OCI-LY1 (cell line): ENCODE measurements around the gene RNF150.
"Not testable (repeated sequence)": the region's sequence is repeated elsewhere in the genome, so short reads cannot be mapped to it uniquely, and the experiment has no call there.

Source experiments
- H2AFZ ChIP-seq: fragments of 200-600 bp; sonication (generic), shearing (Covaris generic); 2 replicates; pipeline ENCODE4 v1.6.0; 2014; ENCODE audit warnings: antibody characterized with exemption, mild to moderate bottlenecking, low read length
- H3F3A ChIP-seq: fragments of 200-600 bp; sonication (generic), shearing (Covaris generic); 2 replicates; pipeline ENCODE4 v1.6.0; 2014; ENCODE audit warnings: mild to moderate bottlenecking, antibody characterized with exemption, low read length, moderate library complexity; ENCODE audit not compliant: insufficient read depth
- H3K27ac ChIP-seq: fragments of 200-600 bp; sonication (generic); 2 replicates; pipeline ENCODE4 v1.5.1; 2014; ENCODE audit warnings: low read length, mixed run types, mild to moderate bottlenecking, low read depth; ENCODE audit not compliant: poor library complexity, severe bottlenecking
- H3K27me3 ChIP-seq: fragments of 200-600 bp; sonication (generic); 2 replicates; pipeline ENCODE4 v1.6.0; 2014; ENCODE audit warnings: antibody characterized with exemption, mild to moderate bottlenecking, low read length, moderate library complexity; ENCODE audit not compliant: insufficient read depth
- H3K36me3 ChIP-seq: fragments of 200-600 bp; sonication (generic); 2 replicates; pipeline ENCODE4 v1.6.1; 2014; ENCODE audit warnings: mild to moderate bottlenecking, antibody characterized with exemption, low read length, moderate library complexity, mixed read lengths; ENCODE audit not compliant: insufficient read depth
- H3K4me1 ChIP-seq: fragments of 200-600 bp; sonication (generic); 2 replicates; pipeline ENCODE4 v1.5.1; 2014; ENCODE audit warnings: mild to moderate bottlenecking, low read length, moderate library complexity; ENCODE audit not compliant: insufficient read depth, severe bottlenecking
- H3K4me2 ChIP-seq: fragments of 200-600 bp; sonication (generic), shearing (Covaris generic); 2 replicates; pipeline ENCODE4 v1.6.1; 2014; ENCODE audit warnings: low read length
- H3K4me3 ChIP-seq: fragments of 200-600 bp; sonication (generic); 2 replicates; pipeline ENCODE4 v1.5.1; 2014; ENCODE audit warnings: low read length, low read depth, mild to moderate bottlenecking, mixed read lengths; ENCODE audit not compliant: poor library complexity, severe bottlenecking
- H3K79me2 ChIP-seq: fragments of 200-600 bp; shearing (Covaris generic); 2 replicates; pipeline ENCODE4 v1.6.1; 2016; ENCODE audit warnings: mixed run types, low read length, mixed read lengths; ENCODE audit not compliant: insufficient read depth
- H3K9ac ChIP-seq: fragments of 200-600 bp; sonication (generic), shearing (Covaris generic); 2 replicates; pipeline ENCODE4 v1.6.1; 2014; ENCODE audit warnings: mild to moderate bottlenecking, low read length, mixed read lengths
- H3K9me2 ChIP-seq: fragments of 200-600 bp; sonication (generic), shearing (Covaris generic); 2 replicates; pipeline ENCODE4 v1.6.1; 2014; ENCODE audit warnings: low read depth, mild to moderate bottlenecking, low read length, mixed read lengths
- H3K9me3 ChIP-seq: fragments of 200-600 bp; shearing (Covaris generic); 2 replicates; pipeline ENCODE4 v1.6.1; 2014; ENCODE audit warnings: low read length, mixed read lengths
- H4K20me1 ChIP-seq: fragments of 200-600 bp; sonication (generic), shearing (Covaris generic); 2 replicates; pipeline ENCODE4 v1.6.0; 2016; ENCODE audit warnings: mild to moderate bottlenecking, low read length; ENCODE audit not compliant: insufficient read depth
- CTCF ChIP-seq: fragments of 200-600 bp; sonication (generic), shearing (Covaris generic); IDR thresholded peaks from 2 replicates; pipeline ENCODE4 v1.5.1; 2017; ENCODE audit warnings: mild to moderate bottlenecking, antibody characterized with exemption, low read length, moderate library complexity, mixed read lengths
- EZH2 ChIP-seq: fragments of 200-600 bp; sonication (generic), shearing (Covaris generic); IDR thresholded peaks from 2 replicates; pipeline ENCODE4 v1.8.0; 2017; ENCODE audit warnings: borderline replicate concordance, mixed run types, mild to moderate bottlenecking, antibody characterized with exemption, low read length, moderate library complexity, mixed read lengths

Gene RNF150

GRCh38 chr4:140813804-140814203 lies 319.5 kb downstream of the RNF150 start:
- peaks cover 32% of the 10 kb centered on the region for H3K4me1 ChIP-seq
- H3K27ac ChIP-seq: no peak overlapping the region
- no peaks in the 10 kb centered on the region for H3K9me2 ChIP-seq
- TF ChIP-seq CTCF (no peak), EZH2 (no peak)
- H3K79me2 ChIP-seq: no peaks in the 10 kb centered on the region
- no peak overlapping the region for H3K9ac ChIP-seq
- no peaks in the 10 kb centered on the region for H3F3A ChIP-seq
- no peak overlapping the region for H3K4me2 ChIP-seq
- no peaks in the 10 kb centered on the region for H3K9me3 ChIP-seq
- H3K27me3 ChIP-seq: no peaks in the 10 kb centered on the region
- no peak overlapping the region for H2AFZ ChIP-seq
- no peak overlapping the region for H3K4me3 ChIP-seq
- H3K36me3 ChIP-seq: no peaks in the 10 kb centered on the region
- no peaks in the 10 kb centered on the region for H4K20me1 ChIP-seq

GRCh38 chr4:140812916-140813315 lies 320.4 kb downstream of the RNF150 start:
- H3F3A ChIP-seq: no peaks in the 10 kb centered on the region
- H3K4me1 ChIP-seq: peaks cover 41% of the 10 kb centered on the region
- H2AFZ ChIP-seq: no peak overlapping the region
- no peaks in the 10 kb centered on the region for H3K27me3 ChIP-seq
- H3K4me2 ChIP-seq: no peak overlapping the region
- no peaks in the 10 kb centered on the region for H4K20me1 ChIP-seq
- H3K4me3 ChIP-seq: no peak overlapping the region
- no peaks in the 10 kb centered on the region for H3K79me2 ChIP-seq
- no peaks in the 10 kb centered on the region for H3K9me3 ChIP-seq
- H3K9me2 ChIP-seq: no peaks in the 10 kb centered on the region
- TF ChIP-seq CTCF: no peak
- no peak overlapping the region for H3K9ac ChIP-seq
- H3K36me3 ChIP-seq: no peaks in the 10 kb centered on the region
- no peak overlapping the region for H3K27ac ChIP-seq

- H3K27ac ChIP-seq: peak overlapping the region; percentile 18
- no peaks in the 10 kb centered on the region for H3K9me2 ChIP-seq
- H3K27me3 ChIP-seq: no peaks in the 10 kb centered on the region
- no peak overlapping the region for H3K9ac ChIP-seq
- H2AFZ ChIP-seq: no peak overlapping the region
- H3F3A ChIP-seq: no peaks in the 10 kb centered on the region
- no peaks in the 10 kb centered on the region for H3K9me3 ChIP-seq
- H3K79me2 ChIP-seq: no peaks in the 10 kb centered on the region
- H4K20me1 ChIP-seq: no peaks in the 10 kb centered on the region
- no peak for TF ChIP-seq EZH2
- no peak for TF ChIP-seq CTCF
- H3K4me2 ChIP-seq: no peak overlapping the region
- peaks cover 55% of the 10 kb centered on the region for H3K4me1 ChIP-seq
- H3K4me3 ChIP-seq: no peak overlapping the region
- no peaks in the 10 kb centered on the region for H3K36me3 ChIP-seq
Measured at GRCh38 chr4:140811429-140811828, 321.8 kb downstream of the RNF150 start.

- H3K4me2 ChIP-seq: not testable (repeated sequence)
Measured at GRCh38 chr4:140810591-140811169, 322.6 kb downstream of the RNF150 start.

More at GRCh38 chr4:140810591-140811169, 322.6 kb downstream of the RNF150 start:
- H3K27me3 ChIP-seq, H3F3A ChIP-seq, H2AFZ ChIP-seq, H3K79me2 ChIP-seq, H3K4me3 ChIP-seq, H3K9me2 ChIP-seq, H3K9ac ChIP-seq, H3K9me3 ChIP-seq, H4K20me1 ChIP-seq, H3K36me3 ChIP-seq: not testable (repeated sequence)
- Histone ChIP-seq H3K27ac (peak overlapping the region; percentile 95), H3K4me1 (peaks cover 56% of the 10 kb centered on the region)
